Breast epithelium (tissue), 3 donors: ENCODE data around the gene NPAS4.

ENCODE experiments used
- CTCF ChIP-seq, 3 donors: fragments of 450-650 bp; IDR thresholded peaks; one replicate each; pipeline ENCODE4 v1.5.1; 2016 to 2017; ENCODE audit warnings: antibody characterized with exemption in 3 of 3, mild to moderate bottlenecking in 3 of 3, moderate library complexity in 3 of 3
- POLR2A ChIP-seq: fragments of 450-650 bp; IDR thresholded peaks from one replicate; pipeline ENCODE4 v1.6.1; 2016; ENCODE audit warnings: antibody characterized with exemption, mild to moderate bottlenecking, moderate library complexity
- POLR2AphosphoS5 ChIP-seq, 3 donors: sonication (generic); formaldehyde crosslinking; IDR thresholded peaks; one replicate each; pipeline ENCODE4 v1.6.1; 2017; ENCODE audit warnings: antibody characterized with exemption in 3 of 3

GRCh38 chr11:66468691-66469090, 47.9 kb downstream of the NPAS4 start:
- TF ChIP-seq CTCF (IDR thresholded peaks at IDR 0.05) (no peak), POLR2AphosphoS5 (IDR thresholded peaks at IDR 0.05) (no peak), POLR2A (no peak)
